Measurements from ENCODE around the gene PCDHGC5. TPM values are rescaled to one million over a fixed set of nuclear protein-coding genes. Genes with fewer than 3 reads are reported as not detected.

Gene PCDHGC5
- 1 to 10 TPM in 1 of 3 donors, under 1 TPM in 2; 0.61 to 2.6 (median 0.89) TPM for total RNA-seq
- long read RNA-seq, donor 1, partial matches to known transcripts, result 4 of 4 reads
- long read RNA-seq, donor 1, other reads (novel, unspliced or antisense), result 0 of 4 reads
- long read RNA-seq, donor 2, partial matches to known transcripts, result 0 of 2 reads
- long read RNA-seq, donor 2, other reads (novel, unspliced or antisense), result 2 of 2 reads

- no peak for DNase-seq
- Histone ChIP-seq H3K4me1 (ENCODE audit: low read depth) (peaks cover 11% of the 10 kb centered on the region), H3K36me3 (ENCODE audit: low read depth) (no peaks in the 10 kb centered on the region), H3K9me3 (no peaks in the 10 kb centered on the region), H3K4me3 (no peak within 1 kb of the TSS)
- intact Hi-C loops (cut with DNase I, micrococcal nuclease), result no loop called here
- no peak for TF ChIP-seq CTCF (IDR thresholded peaks at IDR 0.05)
- no peak for ATAC-seq
These were observed at the start of gene PCDHGC5 for GRCh38 chr5:141488591-141489561. Gene PCDHGC5 (plus strand): TSS chr5:141489081. CDS start chr5:141489241, 160 bp downstream.

GRCh38 chr5:141439411-141440141 lies 49.3 kb upstream of the PCDHGC5 start:
- intact Hi-C loops (cut with DNase I, micrococcal nuclease), result no loop called here
- no peaks in the 10 kb centered on the region for H3K4me1 ChIP-seq (ENCODE audit: low read depth)
- peaks cover 72% of the 10 kb centered on the region for H3K9me3 ChIP-seq
- DNase-seq (no peak), ATAC-seq (no peak)
- no peaks in the 10 kb centered on the region for H3K36me3 ChIP-seq (ENCODE audit: low read depth)
- no peak overlapping the region for H3K4me3 ChIP-seq
- TF ChIP-seq CTCF (IDR thresholded peaks at IDR 0.05), result no peak

- intact Hi-C loops (cut with DNase I, micrococcal nuclease), result no loop called here
- no peak for DNase-seq
- Histone ChIP-seq H3K36me3 (ENCODE audit: low read depth) (no peaks in the 10 kb centered on the region), H3K9me3 (peaks cover 74% of the 10 kb centered on the region), H3K4me3 (no peak overlapping the region), H3K4me1 (ENCODE audit: low read depth) (no peaks in the 10 kb centered on the region)
- ATAC-seq, result no peak
- no peak for TF ChIP-seq CTCF (IDR thresholded peaks at IDR 0.05)
These were observed 48.5 kb upstream of the PCDHGC5 start for GRCh38 chr5:141440341-141440740.

- Histone ChIP-seq H3K4me1 (ENCODE audit: low read depth) (no peaks in the 10 kb centered on the region), H3K4me3 (no peak overlapping the region), H3K9me3 (peaks cover 66% of the 10 kb centered on the region), H3K36me3 (ENCODE audit: low read depth) (no peaks in the 10 kb centered on the region)
- no peak for DNase-seq
- no peak for TF ChIP-seq CTCF (IDR thresholded peaks at IDR 0.05)
- no peak for ATAC-seq
- intact Hi-C loops (cut with DNase I, micrococcal nuclease), result no loop called here
These were observed 47.2 kb upstream of the PCDHGC5 start for GRCh38 chr5:141441571-141442170.

GRCh38 chr5:141465351-141465750 lies 23.5 kb upstream of the PCDHGC5 start:
- Histone ChIP-seq H3K4me3 (no peak overlapping the region), H3K9me3 (no peaks in the 10 kb centered on the region), H3K4me1 (ENCODE audit: low read depth) (no peaks in the 10 kb centered on the region), H3K36me3 (ENCODE audit: low read depth) (no peaks in the 10 kb centered on the region)
- intact Hi-C loops (cut with DNase I, micrococcal nuclease), result no loop called here
- ATAC-seq, result no peak
- no peak for TF ChIP-seq CTCF (IDR thresholded peaks at IDR 0.05)
- no peak for DNase-seq
